WI38 (cell line): ENCODE results near the gene IPO13.

Source experiments
- H3K4me3 ChIP-seq: 2 replicates; pipeline ENCODE4 v1.5.1; 2011; ENCODE audit warnings: low read depth, mild to moderate bottlenecking, control low read depth, low read length
- CTCF ChIP-seq: IDR thresholded peaks from 2 replicates; pipeline ENCODE4 v1.5.1; 2012; ENCODE audit warnings: low read depth, mild to moderate bottlenecking, control low read depth, low read length

IPO13 gene

GRCh38 chr1:43962324-43962723 is 15.6 kb downstream of the IPO13 start:
- no peak for TF ChIP-seq CTCF
- no peak overlapping the region for H3K4me3 ChIP-seq

GRCh38 chr1:43963006-43963405 is 16.3 kb downstream of the IPO13 start:
- no peak for TF ChIP-seq CTCF

GRCh38 chr1:43963890-43964289 is 17.1 kb downstream of the IPO13 start:
- H3K4me3 ChIP-seq = no peak overlapping the region
- no peak for TF ChIP-seq CTCF

More at GRCh38 chr1:43963006-43963405, 16.3 kb downstream of the IPO13 start:
- H3K4me3 ChIP-seq = no peak overlapping the region

- H3K4me3 ChIP-seq = no peak overlapping the region
- TF ChIP-seq CTCF = no peak
Measured at GRCh38 chr1:43965316-43965715, 18.6 kb downstream of the IPO13 start.

- TF ChIP-seq CTCF = no peak
- H3K4me3 ChIP-seq = no peak overlapping the region
Measured at GRCh38 chr1:43968348-43968948, 21.7 kb downstream of the IPO13 start.

GRCh38 chr1:43969416-43969745 is 22.6 kb downstream of the IPO13 start:
- H3K4me3 ChIP-seq = no peak overlapping the region; the same call in 1 of the 2 replicates
- TF ChIP-seq CTCF = no peak

GRCh38 chr1:43969746-43970466 is 23.2 kb downstream of the IPO13 start, which contains the start of gene DPH2:
DPH2 (plus strand) TSS chr1:43970010; CDS start chr1:43970176, 166 bp downstream.
- TF ChIP-seq CTCF = no peak

More at GRCh38 chr1:43969746-43970466, 23.2 kb downstream of the IPO13 start, which contains the start of gene DPH2:
- H3K4me3 ChIP-seq = peak within 1 kb of the TSS; percentile 96
